Measurements from ENCODE around the gene OCSTAMP. TPM values are rescaled to one million over a fixed set of nuclear protein-coding genes. Genes with fewer than 3 reads are reported as not detected.

The OCSTAMP gene
- not detected in 2 replicates for total RNA-seq

GRCh38 chr20:46550461-46550860, at the start of gene OCSTAMP:
Gene OCSTAMP, minus strand, starts transcription at chr20:46550654. Its CDS starts 94 bp downstream, at chr20:46550560.

GRCh38 chr20:46512943-46513844, 37.3 kb downstream of the OCSTAMP start, which contains the start of gene ZNF334:
Gene ZNF334, minus strand, starts transcription at chr20:46513559. Its CDS starts 1,457 bp downstream, at chr20:46512102.

Other genes starting within 250 kb of the OCSTAMP start
- gene CDH22, start 242.2 kb downstream of the OCSTAMP start, total RNA-seq = not detected in 2 replicates
- gene ELMO2, start 144.0 kb downstream of the OCSTAMP start, total RNA-seq = 17.5 and 21.9 TPM in 2 replicates
- 1.2 and 2.6 TPM in 2 replicates for gene ZNF334, start 37.1 kb downstream of the OCSTAMP start, total RNA-seq
- gene SLC13A3, start 100.8 kb upstream of the OCSTAMP start, total RNA-seq = 5.5 and 8.1 TPM in 2 replicates
- gene TP53RK, start 138.8 kb upstream of the OCSTAMP start, total RNA-seq = 18.8 and 19.3 TPM in 2 replicates
- 11.8 and 19.0 TPM in 2 replicates for gene SLC2A10, start 159.0 kb upstream of the OCSTAMP start, total RNA-seq